K562 (cell line): ENCODE results near the gene ACER3. TPM values are rescaled to one million over a fixed set of nuclear protein-coding genes. Genes with fewer than 3 reads are reported as not detected.

Source experiments
- BCL6 ChIP-seq: fragments of 250-450 bp; sonication (Bioruptor Pico); IDR thresholded peaks from 2 replicates; pipeline ENCODE4 v1.4.0; 2020
- FOXP1 ChIP-seq: sonication (generic); formaldehyde crosslinking; IDR thresholded peaks from 2 replicates; pipeline ENCODE4 v1.8.0; 2022; ENCODE audit warnings: mild to moderate bottlenecking, missing genetic modification reagents
- GABPB1 ChIP-seq: sonication (generic); formaldehyde crosslinking; IDR thresholded peaks from 2 replicates; pipeline ENCODE4 v1.8.0; 2022; ENCODE audit warnings: mild to moderate bottlenecking, missing genetic modification reagents
- MTA1 ChIP-seq: fragments of 450-650 bp; IDR thresholded peaks from 2 replicates; pipeline ENCODE4 v1.6.1; 2017; ENCODE audit warnings: borderline replicate concordance
- NUFIP1 ChIP-seq: fragments of 450-650 bp; IDR thresholded peaks from 2 replicates; pipeline ENCODE4 v1.6.1; 2018; ENCODE audit not compliant: partially characterized antibody
- SP1 ChIP-seq: sonication (generic); formaldehyde crosslinking; IDR thresholded peaks from 2 replicates; pipeline ENCODE4 v1.8.1; 2022; ENCODE audit warnings: mild to moderate bottlenecking, missing genetic modification reagents
- ZNF24 ChIP-seq: fragments of 450-650 bp; IDR thresholded peaks from 2 replicates; pipeline ENCODE4 v1.6.1; 2016
- ZNF589 ChIP-seq: fragments of 200-800 bp; sonication (Bioruptor generic); IDR thresholded peaks from 2 replicates; pipeline ENCODE4 v1.6.1; 2016; ENCODE audit warnings: low read depth, missing genetic modification characterization, missing compliant biosample characterization
- polyA plus RNA-seq, 8 experiments: library from polyadenylated mRNA; depleted of rRNA in 4 of 8; stranded (reverse) in 5 of 8; unstranded in 3 of 8; fragments of >200 nt; fragmentation: Nextera tagmentation in 2 of 8; fragmentation: Illumina TruSeq in 1 of 8; extraction: Ambion mirVana in 2 of 8; extraction: Trizol in 1 of 8; gene quantifications; 2 replicates each; pipeline versions ENCODE4 v1.2.1 to v1.2.3, GENCODE V29; 2011 to 2014; ENCODE audit warnings: inconsistent platforms in 1 of 8, missing spikeins in 1 of 8
- total RNA-seq, 7 experiments: library from RNA; depleted of rRNA in 6 of 7; stranded (reverse); fragments of >200 nt in 6 of 7; fragmentation: Illumina TruSeq in 2 of 7; extraction: Trizol in 2 of 7; gene quantifications; 2 replicates each; pipeline versions ENCODE4 v1.2.1 to v1.2.3, GENCODE V29; 2011 to 2021; ENCODE audit warnings: low replicate concordance in 1 of 7
- TF ChIP-seq, protein P1 (sequence below), 3 experiments: IDR thresholded peaks in 2 of 3; conservative IDR thresholded peaks in 1 of 3; 2 replicates each; pipeline ENCODE4 v1.5.1; 2011 to 2012; ENCODE audit warnings: low read length in 3 of 3, mild to moderate bottlenecking in 3 of 3, control low read depth in 2 of 3, improper control_type of control experiment in 1 of 3, inconsistent platforms in 1 of 3, low read depth in 1 of 3, mixed read lengths in 1 of 3, moderate library complexity in 1 of 3; ENCODE audit not compliant: insufficient read depth in 2 of 3
- TF ChIP-seq, protein P2 (sequence below): fragments of 250-450 bp; sonication (Bioruptor Pico); IDR thresholded peaks from 2 replicates; pipeline ENCODE4 v1.5.0; 2021; ENCODE audit warnings: mild to moderate bottlenecking, borderline replicate concordance
- TF ChIP-seq, protein P3 (sequence below): sonication (generic); formaldehyde crosslinking; IDR thresholded peaks from 2 replicates; pipeline ENCODE4 v1.8.0; 2022; ENCODE audit warnings: mild to moderate bottlenecking, low read depth, missing genetic modification reagents

Gene ACER3
- total and polyA plus RNA-seq, 9 of the 15 experiments (the other 6 are each of a cell fraction or from before 2014, with no cell fraction given) = 2.0 to 23.8 (median 9.5) TPM

DNA sequence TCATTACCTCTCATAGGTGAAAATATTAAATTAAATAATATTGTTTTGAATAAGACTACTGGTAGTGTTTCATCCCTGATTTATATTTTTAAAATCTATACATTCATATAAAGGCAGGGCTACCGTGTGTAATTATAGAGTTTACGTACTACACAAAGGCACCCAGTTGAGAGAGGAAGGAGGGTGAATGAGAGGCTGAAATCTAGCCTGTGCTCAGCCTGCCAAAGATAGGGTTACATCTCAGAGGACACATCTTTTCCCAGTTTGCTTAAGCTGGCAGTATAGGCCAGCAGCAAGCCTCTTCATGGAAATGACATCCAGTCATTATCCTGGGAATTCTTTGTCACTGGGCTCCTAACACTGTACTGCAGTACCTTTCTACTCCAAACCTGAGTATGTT, 166.0 kb downstream of the ACER3 start (continued):
- TF ChIP-seq, protein P1, sequence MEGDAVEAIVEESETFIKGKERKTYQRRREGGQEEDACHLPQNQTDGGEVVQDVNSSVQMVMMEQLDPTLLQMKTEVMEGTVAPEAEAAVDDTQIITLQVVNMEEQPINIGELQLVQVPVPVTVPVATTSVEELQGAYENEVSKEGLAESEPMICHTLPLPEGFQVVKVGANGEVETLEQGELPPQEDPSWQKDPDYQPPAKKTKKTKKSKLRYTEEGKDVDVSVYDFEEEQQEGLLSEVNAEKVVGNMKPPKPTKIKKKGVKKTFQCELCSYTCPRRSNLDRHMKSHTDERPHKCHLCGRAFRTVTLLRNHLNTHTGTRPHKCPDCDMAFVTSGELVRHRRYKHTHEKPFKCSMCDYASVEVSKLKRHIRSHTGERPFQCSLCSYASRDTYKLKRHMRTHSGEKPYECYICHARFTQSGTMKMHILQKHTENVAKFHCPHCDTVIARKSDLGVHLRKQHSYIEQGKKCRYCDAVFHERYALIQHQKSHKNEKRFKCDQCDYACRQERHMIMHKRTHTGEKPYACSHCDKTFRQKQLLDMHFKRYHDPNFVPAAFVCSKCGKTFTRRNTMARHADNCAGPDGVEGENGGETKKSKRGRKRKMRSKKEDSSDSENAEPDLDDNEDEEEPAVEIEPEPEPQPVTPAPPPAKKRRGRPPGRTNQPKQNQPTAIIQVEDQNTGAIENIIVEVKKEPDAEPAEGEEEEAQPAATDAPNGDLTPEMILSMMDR (IDR thresholded peaks at IDR 0.05 in 2 of 3, conservative IDR thresholded peaks at IDR 0.05 in 1 of 3; ENCODE audit: insufficient read depth in 2 of 3, low read depth in 1 of 3, low read length in 3 of 3) = no peak
- TF ChIP-seq SP1 = no peak
- TF ChIP-seq GABPB1 (CRISPR knock-in tag) = no peak
- no peak for TF ChIP-seq BCL6 (CRISPR knock-in tag)
- TF ChIP-seq MTA1 = no peak
- TF ChIP-seq, protein P2, sequence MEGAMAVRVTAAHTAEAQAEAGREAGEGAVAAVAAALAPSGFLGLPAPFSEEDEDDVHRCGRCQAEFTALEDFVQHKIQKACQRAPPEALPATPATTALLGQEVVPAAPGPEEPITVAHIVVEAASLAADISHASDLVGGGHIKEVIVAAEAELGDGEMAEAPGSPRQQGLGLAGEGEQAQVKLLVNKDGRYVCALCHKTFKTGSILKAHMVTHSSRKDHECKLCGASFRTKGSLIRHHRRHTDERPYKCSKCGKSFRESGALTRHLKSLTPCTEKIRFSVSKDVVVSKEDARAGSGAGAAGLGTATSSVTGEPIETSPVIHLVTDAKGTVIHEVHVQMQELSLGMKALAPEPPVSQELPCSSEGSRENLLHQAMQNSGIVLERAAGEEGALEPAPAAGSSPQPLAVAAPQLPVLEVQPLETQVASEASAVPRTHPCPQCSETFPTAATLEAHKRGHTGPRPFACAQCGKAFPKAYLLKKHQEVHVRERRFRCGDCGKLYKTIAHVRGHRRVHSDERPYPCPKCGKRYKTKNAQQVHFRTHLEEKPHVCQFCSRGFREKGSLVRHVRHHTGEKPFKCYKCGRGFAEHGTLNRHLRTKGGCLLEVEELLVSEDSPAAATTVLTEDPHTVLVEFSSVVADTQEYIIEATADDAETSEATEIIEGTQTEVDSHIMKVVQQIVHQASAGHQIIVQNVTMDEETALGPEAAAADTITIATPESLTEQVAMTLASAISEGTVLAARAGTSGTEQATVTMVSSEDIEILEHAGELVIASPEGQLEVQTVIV = no peak
- TF ChIP-seq ZNF589 (CRISPR knock-in tag) = no peak
- no peak for TF ChIP-seq FOXP1
- TF ChIP-seq, protein P3, sequence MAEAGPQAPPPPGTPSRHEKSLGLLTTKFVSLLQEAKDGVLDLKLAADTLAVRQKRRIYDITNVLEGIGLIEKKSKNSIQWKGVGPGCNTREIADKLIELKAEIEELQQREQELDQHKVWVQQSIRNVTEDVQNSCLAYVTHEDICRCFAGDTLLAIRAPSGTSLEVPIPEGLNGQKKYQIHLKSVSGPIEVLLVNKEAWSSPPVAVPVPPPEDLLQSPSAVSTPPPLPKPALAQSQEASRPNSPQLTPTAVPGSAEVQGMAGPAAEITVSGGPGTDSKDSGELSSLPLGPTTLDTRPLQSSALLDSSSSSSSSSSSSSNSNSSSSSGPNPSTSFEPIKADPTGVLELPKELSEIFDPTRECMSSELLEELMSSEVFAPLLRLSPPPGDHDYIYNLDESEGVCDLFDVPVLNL (CRISPR knock-in tag) = no peak
- no peak for TF ChIP-seq NUFIP1
- TF ChIP-seq ZNF24 = no peak
